RKO (cell line): ENCODE measurements around the gene WDFY3.
A peak's percentile ranks its signal among the peaks of the same experiment; 100 is the strongest.
"Not testable (repeated sequence)": the region's sequence is repeated elsewhere in the genome, so short reads cannot be mapped to it uniquely, and the experiment has no call there.

ENCODE experiments used
- DNase-seq: peaks from one replicate; pipeline ENCODE4 v3.0.0-alpha.2; 2016; ENCODE audit warnings: low spot score

WDFY3 gene

DNA sequence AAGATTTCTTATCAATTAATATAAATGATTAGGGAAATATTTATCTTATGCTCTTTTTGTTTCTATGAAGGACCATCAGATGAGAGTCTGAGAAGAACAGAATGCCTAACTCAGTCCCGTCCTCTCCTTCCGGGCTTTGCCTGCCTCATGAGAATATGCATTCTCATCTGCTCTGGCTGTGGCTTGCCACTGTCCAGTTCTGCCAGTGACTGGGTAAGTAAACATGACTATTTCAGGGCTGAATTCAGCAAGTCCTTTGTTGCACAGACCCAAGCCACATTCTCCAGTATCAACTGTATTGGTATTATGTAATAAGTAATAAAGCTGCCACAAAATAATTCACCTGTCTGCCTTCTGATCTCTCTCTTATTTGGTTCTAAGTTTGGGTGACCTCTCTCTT, 110.7 kb downstream of the WDFY3 start:
- no peak for DNase-seq

DNA sequence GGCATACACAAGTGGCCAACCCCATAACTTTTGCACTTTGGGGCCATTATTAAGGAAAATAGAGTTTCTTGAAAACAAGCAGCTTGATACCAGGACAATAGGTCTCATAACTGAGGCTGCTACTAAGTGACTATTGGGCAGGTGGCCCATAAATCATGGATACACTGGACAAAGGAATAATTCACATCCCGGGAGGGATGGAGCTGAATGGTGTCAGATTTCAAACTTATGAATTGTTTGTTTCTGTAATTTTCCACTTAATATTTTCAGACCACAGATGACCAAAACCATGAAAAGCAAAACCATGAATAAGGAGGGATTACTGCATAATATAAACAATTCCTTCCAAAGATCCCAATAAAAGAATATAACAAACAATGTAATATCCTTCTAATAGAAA, 114.4 kb downstream of the WDFY3 start:
- no peak for DNase-seq

DNA sequence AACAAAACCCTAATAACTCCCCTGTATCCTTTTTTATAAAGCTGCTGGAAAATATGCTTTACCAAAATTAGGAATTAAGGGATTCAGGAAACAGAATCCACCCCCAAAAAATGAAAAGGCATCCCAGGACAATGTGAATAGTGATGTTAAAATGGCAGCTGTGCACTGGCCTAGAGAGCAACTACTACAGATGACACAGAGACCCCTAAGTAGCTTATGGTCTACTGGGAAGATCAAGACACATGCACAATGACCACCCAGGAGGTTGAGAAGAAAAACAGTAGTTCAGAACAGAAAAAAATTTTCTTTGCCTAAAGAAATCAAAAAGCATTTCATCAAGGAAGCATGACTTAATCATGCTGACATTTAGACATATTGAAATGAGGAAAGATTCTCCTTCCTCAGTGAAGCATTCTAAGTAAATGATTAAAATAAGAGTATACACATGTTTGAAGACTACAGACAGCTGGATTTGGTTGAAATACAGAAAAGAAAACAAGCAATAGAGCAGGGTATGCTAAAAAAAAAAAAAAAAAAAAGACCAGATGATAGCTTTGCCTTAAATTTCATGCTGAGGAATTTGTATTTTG, 117.3 kb downstream of the WDFY3 start:
- DNase-seq: no peak

DNA sequence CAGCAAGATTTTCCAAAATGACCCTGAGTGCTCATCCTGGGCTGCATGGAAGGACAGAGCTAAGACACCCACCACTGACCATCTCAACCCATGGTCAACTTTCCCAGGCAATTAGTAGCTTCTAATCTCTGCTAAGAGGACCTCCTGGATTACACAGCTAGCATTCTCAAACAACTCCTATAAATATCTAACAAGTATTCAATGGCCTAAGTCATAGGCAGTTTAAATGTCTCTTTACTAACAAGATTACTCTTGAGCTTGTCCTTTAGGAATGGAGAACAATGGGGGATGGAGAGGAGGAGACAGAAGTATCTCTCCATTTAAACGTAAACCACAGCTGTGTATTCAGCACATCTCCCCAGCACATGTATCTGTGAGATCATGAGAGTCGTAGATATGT, 118.1 kb downstream of the WDFY3 start:
- DNase-seq: no peak

DNA sequence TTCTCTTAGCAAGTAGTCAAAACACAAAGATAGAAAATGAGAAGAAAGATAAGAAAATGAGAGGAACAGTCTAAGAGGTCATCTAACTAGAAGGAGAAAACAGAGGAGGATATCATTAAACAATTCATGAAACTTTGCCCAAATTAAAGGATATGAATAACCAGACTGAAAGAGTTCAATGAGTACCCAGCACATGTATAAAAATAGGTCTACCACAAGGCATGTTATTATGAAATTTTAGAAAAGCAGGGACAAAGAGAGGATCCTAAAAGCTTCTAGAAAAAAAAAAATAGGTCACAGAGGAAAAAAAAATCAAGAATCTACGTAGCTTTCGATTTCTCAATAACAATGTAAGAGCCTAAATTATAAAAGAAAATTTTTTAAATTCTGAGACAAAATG, 118.5 kb downstream of the WDFY3 start:
- DNase-seq: no peak

DNA sequence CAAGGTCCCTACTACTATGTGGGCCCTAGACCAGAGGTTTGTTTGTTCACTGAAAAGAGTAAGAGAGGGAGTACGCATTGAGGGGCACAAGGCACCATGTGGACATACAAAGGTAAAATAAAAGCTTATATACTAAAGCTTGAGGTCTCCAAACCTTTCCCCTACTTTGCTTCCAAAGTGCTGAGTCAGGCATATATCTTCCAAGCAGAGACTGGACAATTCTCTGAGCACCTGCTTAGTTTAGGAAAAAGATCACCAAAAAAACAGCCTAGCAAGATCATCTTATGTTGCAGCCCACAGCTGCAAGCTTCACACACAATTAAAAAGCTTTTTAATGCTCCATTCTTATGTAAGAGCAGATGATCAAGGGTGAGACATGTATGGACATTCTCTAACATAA, 119.5 kb downstream of the WDFY3 start:
- DNase-seq: no peak

DNA sequence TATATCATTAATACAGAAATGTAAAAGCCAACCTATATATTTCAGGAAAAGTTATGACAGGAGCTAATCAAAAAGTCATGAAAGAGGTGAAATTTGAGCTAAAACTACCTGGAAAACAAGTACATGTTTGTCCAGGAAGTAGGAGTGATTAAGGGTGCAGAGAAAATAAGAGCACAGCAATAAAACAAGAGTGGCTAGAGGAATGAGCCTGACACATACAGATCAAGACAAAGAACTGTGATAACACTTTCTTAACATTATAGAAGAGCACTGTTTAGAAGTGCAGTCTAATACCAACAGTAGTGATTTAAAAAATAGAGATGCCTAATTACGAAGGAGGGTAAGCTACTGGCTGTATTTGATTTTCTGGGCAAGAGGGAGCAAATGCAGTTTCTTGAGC, 125.1 kb downstream of the WDFY3 start:
- no peak for DNase-seq

DNA sequence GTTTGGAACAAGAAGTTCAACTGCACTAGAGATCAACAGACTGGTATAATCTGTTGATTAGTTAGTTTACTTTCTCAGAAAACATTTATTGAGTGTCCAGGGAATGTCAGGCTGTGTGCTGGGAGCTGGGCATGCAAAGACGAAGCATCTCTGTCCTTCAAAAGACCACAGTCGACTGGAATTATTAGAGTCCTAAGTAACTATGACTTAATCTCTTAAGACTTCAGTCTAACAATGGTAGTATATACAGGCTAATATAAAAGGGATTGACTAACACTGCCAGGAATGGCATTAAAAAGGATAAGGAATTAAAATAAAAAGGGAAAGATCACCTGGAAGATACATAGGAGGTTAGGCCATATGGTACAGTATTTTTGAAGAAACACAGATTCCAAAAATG, 128.7 kb downstream of the WDFY3 start:
- no peak for DNase-seq

DNA sequence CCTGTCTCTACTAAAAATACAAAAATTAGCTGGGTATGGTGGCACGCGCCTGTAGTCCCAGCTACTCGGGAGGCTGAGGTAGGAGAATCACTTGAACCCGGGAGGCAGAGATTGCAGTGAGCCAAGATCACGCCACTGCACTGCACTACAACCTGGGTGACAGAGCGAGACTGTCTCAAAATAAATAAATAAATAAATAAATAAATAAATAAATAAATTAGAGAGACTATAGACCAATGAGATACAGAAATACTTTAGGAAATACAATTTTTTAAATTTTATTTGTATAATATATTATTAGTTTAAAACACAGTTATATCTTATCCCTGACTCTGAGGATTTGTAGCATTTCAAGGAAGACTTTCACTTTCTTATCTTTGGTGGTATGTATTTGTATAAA, 136.9 kb downstream of the WDFY3 start:
- not testable (repeated sequence) for DNase-seq

DNA sequence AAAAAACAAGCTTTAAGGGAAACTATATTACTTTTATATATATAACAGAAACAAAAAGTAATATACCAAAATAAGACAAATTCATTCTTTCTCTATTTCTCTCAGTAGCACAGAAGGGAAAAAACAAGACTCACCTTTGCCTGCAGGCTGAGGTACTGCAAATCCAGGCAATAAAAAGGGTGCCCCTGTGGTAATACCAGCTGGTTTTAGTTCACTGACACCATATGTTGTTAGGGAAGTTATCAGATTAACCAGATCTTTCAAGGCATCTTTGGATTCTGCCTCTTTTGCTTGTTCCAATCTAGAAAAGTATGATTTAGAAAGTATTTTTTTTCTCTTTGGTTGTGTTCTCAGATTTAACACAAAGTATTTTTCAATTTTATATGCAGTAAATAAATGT, 139.8 kb downstream of the WDFY3 start:
- DNase-seq: no peak

DNA sequence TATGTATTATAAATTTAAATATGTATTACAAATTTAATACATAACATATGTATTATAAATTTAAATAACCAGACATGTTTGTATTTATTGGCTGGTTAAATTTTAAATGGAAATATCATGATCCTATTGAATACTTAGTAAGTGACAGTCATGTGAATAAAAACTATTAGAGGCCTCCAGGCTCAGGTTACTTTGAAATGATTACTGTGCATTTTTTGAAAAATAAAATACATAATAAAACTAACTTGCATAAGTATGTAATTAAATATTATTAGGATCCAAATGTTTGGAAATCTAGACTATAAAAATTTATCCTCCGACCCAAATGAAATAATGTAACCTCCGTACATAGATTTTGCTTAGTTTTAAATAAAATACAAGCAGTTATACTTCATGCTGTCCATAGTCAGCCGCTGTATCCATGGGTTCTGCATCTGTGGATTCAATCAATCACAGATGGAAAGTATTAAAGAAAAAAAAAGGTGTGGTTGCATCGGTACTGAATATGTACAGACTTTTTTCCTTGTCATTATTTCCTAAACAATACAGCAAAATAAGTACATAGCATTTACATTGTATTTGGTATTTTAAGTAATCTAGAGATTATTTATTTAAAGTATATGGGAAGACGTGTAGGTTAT, 140.7 kb downstream of the WDFY3 start:
- DNase-seq: no peak

DNA sequence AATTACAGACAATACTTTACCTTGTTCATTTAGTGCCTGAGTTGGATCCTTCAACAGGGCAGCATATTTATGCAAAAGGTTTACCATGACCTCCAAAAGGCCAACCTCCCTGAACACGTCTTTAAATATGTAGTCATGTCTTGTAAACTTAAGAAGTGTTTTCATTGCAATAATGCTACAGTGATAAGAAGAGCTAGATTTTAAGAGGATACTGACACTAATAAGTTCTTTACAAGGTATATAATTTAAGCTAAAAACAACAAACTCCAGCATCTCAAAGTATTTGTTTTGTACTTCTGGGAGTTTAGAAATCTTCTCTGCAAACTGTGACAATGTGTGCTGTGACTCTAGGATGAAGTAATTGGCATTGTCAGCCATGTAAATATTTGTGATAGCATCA, 145.4 kb downstream of the WDFY3 start:
- DNase-seq: no peak

DNA sequence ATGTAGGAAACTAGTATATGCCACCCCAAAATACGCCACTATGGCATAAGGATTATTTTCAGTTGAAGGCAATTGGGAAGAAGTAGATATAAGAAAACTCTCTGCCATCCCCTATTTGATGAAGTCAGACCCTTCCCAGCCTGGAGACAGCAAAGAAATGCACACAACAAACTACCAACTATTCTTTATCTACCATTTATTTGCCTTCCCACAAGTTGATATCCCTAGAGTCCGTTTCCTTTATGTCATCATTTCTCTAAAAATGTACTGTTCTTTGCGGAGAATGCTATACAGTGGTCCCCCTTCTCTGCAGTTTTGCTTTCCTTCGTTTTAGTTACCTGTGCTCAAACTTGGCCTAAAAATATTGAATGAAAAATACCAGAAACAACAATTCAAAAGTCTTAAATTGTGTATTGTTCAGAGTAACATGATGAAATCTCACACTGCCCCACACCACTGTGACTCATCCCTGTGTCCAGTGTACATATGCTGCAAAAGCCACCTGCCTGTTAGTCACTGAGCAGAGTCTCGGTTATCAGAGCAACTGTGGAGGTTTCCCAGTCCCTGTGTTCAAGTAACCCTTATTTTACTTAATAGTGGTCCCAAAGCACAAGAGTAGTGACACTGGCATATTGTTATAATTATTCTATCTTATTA, 152.3 kb downstream of the WDFY3 start:
- DNase-seq: peak; percentile 84

DNA sequence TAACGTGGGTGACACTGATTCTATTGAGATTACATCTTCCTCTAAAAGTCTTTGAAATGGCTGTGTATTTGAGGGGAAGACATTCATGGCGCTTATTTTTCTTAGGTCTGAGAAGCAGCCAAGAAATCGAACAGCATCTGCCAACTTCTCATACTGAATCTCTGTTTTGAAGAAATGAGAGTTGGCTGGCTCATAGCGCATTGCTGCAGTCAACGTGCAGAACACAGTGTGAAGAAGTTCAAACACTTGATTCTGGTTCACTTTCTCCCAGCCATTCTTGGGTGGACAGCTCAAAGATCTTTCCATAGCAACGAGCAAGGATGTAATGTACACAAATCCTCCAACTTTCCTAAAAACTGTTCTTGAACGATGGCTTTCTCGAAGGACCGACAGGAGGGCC, 156.5 kb downstream of the WDFY3 start:
- no peak for DNase-seq

DNA sequence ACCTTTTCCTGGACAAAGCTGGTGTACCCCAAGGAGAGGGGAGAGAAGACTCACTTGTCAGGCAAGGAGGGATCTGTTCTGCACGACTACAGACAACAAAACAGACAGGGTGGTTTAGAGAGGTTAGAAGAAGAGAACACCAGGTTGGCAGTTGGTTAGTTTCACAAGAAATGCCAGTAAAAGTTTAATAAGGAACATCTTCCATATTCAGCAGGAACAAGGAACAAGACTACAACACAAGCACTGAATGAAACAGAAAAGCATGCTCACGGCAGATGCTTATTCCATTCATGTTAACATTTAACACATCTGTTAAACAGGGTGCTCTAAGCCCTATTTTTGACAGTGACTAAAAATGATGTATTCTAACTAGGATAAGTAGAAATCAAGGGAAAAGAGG, 158.2 kb downstream of the WDFY3 start:
- DNase-seq: no peak

DNA sequence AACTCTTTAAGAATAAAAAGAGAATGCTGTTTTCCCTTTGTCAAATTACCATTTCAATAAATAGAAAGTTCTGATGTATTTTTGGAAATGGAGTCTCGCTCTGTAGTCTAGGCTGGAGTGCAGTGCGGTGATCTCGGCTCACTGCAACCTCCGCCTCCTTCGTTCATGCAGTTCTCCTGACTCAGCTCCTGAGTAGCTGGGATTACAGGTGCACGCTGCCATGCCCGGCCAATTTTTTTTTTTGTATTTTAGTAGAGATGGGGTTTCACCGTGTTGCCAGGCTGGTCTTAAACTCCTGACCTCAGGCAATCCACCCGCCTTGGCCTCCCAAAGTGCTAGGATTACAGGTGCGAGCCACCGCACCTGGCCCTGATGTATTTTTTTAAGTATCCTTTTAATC, 159.9 kb downstream of the WDFY3 start:
- not testable (repeated sequence) for DNase-seq

DNA sequence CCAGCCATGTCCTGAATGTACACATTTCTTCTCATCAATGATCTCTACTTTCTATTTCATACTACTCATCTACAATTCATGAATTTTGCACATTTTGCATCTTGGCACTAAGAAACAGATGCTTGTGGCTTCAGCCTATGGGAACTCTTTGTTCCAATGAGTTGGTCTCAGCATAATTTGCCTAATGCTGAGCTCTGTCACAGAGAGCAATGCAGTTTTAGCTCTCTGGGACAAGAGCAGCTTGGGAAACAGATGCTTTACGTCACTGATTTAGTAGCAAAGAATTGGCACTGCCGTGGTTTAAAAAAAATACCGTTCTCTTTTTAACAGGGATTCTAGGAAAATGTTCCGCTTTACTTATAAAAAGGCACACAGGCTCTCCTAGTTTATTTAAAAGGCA, 162.4 kb downstream of the WDFY3 start:
- DNase-seq: no peak

DNA sequence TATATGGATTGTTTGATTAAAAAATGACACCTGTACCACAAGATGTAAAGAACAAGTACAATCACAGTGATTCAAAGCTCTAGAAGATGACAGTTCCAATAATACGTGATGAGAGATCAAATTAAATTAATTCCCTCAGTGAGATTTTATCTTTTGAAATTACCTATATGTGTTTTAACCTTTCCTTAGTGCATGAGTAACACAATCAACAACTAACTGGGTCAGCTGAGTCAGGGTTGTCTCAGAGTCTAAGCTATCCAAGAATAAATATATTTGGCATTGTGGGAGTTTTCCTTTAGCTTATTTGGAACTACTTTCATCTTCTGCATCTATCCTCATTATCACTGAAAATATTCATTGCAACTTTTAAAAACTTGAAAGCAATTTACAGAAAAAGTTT, 162.8 kb downstream of the WDFY3 start:
- DNase-seq: no peak

DNA sequence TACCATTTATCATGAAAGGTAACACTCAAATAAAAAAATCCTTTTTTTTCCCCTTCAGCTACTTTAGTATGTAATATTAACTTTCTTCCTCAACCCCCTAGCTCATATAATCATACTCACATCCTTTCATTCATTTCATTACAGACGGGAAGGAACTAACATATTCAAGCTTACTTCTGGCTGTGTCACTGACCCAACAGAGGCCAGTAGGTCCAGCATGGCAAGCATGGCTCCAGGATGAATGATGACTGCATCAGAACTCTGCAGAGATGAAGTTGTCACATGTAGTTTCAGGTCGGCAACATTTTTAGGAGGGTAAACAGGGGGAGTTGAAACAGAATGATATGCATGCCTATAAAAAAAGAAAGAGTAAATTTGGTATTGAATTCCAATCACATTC, 163.4 kb downstream of the WDFY3 start:
- no peak for DNase-seq

DNA sequence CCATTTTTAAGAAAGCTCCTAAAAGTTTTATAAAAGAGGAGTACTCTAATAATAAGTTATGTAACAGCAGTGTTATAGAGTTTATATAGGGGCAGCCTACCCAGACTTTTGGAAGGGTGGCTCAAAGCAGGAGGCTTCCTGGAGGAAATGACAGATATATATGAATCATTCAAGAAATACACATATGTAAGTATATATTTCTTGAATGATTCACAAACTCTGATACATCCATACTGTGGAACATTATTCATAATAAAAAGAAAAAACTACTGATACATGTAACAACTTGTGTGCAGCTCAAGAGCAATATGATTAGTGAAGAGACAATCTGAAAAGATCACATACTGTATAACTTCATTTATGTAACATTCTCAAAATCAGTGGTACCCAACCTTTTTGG, 166.2 kb downstream of the WDFY3 start:
- peak; percentile 74 for DNase-seq

DNA sequence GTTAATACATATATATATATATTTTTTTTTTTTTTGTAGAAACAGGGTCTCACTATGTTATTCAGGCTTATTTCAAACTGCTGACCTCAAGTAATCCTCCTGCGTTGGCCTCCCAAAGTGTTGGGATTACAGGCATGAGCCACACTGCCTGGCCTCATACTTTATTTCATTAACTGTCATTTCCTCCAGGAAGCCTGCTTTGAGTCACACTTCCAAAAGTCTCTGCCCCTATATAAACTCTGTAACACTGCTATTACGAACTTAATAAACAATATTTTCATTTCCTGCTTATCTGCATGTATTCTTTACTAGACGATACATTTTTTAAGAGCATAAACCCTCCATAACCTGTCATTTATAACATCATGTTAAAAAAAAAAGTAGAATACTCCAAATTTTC, 167.2 kb downstream of the WDFY3 start:
- no peak for DNase-seq

DNA sequence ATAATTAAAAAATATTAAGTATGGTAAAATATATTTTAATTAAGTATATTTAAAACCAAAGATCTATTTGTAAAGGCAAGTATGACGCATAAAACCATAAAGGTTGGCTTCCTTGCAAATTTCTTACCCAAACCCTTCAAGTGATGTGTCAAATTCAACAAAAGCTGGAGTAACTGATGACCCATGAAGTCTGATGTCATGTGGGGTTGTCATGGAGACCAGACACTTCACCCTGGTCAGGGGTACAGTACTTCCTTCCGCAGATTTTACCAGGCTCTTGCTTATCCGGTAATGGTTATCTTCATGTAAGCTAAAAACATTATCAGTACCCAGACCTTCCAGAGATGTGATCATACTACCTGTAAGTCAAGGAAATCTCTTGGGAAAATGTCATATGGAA, 170.1 kb downstream of the WDFY3 start:
- DNase-seq: no peak

DNA sequence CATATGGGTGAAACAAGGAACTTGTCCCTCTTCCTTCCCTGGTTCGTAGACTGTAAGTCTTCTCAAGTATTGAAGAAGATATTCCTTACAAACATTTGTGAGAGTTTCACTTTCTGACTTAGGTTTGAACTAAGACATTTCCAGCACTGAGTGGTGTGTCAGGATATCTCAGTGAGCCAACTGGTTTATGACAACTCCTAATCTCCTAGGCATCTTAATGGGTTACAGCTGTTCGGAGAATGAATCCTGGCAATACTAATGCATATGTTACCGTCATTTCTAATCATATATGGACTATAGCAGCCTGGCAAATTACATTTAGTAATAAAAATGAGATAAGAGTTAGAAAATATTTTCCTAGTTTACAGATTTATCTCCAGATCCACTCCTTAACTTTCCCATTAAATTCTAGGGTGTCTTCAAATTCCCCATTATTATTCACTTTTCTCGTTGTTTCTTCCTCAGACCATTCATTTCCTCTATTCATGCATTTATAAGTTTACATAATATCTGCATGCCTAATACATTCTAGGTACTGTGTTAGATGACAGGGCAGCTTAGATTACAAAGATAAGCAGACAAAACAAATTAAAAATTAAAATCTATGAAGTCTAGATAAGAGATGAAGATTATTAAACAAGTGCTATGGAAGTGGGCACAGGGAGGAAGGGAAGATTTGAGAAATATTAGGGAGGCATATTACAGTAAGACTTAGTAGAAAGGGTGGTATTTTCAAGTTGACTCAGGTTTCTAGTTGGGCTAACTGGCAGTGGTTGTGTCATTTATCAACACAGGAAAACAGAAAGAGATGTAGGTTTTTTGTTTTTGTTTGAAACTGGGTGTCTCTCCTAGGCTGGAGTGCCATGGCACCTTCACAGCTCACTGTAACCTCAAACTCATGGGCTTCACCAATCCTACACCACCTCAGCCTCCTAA, 173.9 kb downstream of the WDFY3 start:
- no peak for DNase-seq
